ENCODE data around the gene TENM4.

The TENM4 gene

DNA sequence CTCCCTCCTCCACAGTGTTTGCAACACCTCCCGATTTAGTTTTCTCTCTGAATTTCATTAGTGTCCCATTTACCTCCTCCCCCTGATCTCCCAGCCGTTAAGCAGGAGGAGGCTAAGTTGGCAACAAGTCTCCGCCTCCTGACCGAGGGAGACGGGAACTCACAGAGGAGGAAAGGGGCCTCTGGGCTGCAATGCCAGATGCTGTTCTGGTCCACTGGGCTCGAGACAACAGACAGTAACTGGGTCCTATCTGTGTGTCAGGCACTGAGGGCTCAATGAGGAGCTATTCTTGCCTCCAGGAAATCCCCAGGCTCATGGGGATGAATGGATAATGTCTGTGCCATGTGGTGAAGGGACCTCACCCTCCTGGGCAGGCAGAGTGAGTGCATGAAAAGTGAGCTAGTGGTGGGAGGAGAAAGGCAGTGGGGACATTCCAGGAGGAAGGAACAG lies 228.1 kb downstream of the TENM4 start:
- H3K9me3 ChIP-seq (ENCODE audit: insufficient read depth, low read length, severe bottlenecking), result no peaks in the 10 kb centered on the region
- DNase-seq (no peak), ATAC-seq (ENCODE audit: insufficient read depth, low read depth) (no peak)

DNA sequence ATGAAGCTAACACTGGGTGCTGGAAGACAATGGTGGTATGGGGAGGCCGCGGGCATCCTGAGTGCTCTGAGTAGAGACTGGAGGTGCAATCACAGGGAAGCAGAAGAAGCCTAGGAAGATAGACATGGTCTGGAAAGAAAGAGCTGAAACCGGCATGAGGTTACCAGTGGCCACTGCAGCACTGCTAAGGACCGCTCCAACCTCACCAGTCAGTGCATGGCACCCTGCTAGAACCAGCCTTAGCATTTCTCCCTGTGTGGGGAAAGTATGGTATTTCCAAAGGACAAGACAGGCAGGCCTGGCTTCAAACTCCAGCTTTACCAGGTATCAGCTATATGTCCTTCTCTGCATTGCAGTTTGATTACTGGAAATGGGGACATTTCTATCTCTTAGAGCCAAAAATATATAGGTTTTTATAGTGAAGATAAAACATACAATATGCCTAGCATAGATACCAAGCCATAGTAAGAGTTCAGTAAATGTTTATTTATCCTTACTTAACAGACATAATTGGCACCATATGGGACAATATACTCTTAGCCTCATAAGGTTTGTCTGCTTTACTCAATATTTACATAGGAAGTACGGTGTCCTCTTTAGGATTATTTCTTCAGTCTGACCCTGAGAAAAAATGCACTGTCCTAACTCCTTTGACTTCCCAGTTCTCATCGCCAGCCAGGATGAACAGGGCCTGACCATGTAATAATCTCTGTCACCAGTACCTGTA lies 231.1 kb downstream of the TENM4 start:
- DNase-seq (no peak), ATAC-seq (ENCODE audit: insufficient read depth, low read depth) (no peak)
- TF ChIP-seq, protein P1, sequence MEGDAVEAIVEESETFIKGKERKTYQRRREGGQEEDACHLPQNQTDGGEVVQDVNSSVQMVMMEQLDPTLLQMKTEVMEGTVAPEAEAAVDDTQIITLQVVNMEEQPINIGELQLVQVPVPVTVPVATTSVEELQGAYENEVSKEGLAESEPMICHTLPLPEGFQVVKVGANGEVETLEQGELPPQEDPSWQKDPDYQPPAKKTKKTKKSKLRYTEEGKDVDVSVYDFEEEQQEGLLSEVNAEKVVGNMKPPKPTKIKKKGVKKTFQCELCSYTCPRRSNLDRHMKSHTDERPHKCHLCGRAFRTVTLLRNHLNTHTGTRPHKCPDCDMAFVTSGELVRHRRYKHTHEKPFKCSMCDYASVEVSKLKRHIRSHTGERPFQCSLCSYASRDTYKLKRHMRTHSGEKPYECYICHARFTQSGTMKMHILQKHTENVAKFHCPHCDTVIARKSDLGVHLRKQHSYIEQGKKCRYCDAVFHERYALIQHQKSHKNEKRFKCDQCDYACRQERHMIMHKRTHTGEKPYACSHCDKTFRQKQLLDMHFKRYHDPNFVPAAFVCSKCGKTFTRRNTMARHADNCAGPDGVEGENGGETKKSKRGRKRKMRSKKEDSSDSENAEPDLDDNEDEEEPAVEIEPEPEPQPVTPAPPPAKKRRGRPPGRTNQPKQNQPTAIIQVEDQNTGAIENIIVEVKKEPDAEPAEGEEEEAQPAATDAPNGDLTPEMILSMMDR (IDR thresholded peaks at IDR 0.05; ENCODE audit: borderline replicate concordance, extremely low read depth, low read length, poor library complexity, severe bottlenecking), result no peak

More for the DNA sequence above, 228.1 kb downstream of the TENM4 start:
- TF ChIP-seq, protein P1 (IDR thresholded peaks at IDR 0.05; ENCODE audit: borderline replicate concordance, extremely low read depth, low read length, poor library complexity, severe bottlenecking), result no peak
- no peak for TF ChIP-seq EZH2 (IDR thresholded peaks at IDR 0.05; ENCODE audit: borderline replicate concordance, low read depth, low read length, severe bottlenecking)
- H3K27me3 ChIP-seq (ENCODE audit: insufficient read depth, low read length, poor library complexity), result no peaks in the 10 kb centered on the region
- no peak overlapping the region for H2AFZ ChIP-seq (ENCODE audit: low read depth, low read length)
- H3K27ac ChIP-seq (ENCODE audit: low read length), result no peak overlapping the region
- H3K4me2 ChIP-seq (ENCODE audit: insufficient read depth, low read length), result no peak overlapping the region
- no peaks in the 10 kb centered on the region for H3K4me1 ChIP-seq (ENCODE audit: insufficient read depth, low read length)
- H3K79me2 ChIP-seq (ENCODE audit: insufficient read depth, low read length), result no peaks in the 10 kb centered on the region
- no peak overlapping the region for H3K9ac ChIP-seq (ENCODE audit: low read depth, low read length)
- no peaks in the 10 kb centered on the region for H3K36me3 ChIP-seq (ENCODE audit: insufficient read depth, low read length)
- no peaks in the 10 kb centered on the region for H4K20me1 ChIP-seq (ENCODE audit: insufficient read depth, low read length)
- H3K4me3 ChIP-seq (ENCODE audit: low read depth in 1 of 2, low read length in 2 of 2), result no peak overlapping the region

DNA sequence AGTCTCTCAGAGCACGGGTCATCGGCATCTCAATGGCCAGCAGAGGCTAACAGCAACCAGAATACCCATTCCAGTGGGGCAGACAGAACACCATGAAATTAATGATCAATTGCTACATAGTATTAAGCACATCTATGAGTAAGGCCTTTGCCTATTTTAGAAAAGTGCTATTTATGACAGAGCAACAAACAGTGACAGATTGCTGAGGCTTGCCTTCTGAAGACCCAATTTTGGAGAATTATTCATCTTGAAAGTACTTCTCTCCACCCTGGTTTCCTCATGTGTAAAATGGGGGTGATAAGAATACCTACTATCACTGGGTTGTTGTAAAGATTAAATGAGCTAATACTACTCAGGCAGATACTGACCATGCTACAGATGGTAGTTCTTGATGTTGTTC lies 232.7 kb downstream of the TENM4 start:
- Histone ChIP-seq H2AFZ (ENCODE audit: low read depth, low read length) (no peak overlapping the region), H3K4me3 (ENCODE audit: low read depth in 1 of 2, low read length in 2 of 2) (no peak overlapping the region), H3K9me3 (ENCODE audit: insufficient read depth, low read length, severe bottlenecking) (no peaks in the 10 kb centered on the region), H4K20me1 (ENCODE audit: insufficient read depth, low read length) (no peaks in the 10 kb centered on the region), H3K4me2 (ENCODE audit: insufficient read depth, low read length) (no peak overlapping the region), H3K27me3 (ENCODE audit: insufficient read depth, low read length, poor library complexity) (peaks cover 10% of the 10 kb centered on the region), H3K79me2 (ENCODE audit: insufficient read depth, low read length) (no peaks in the 10 kb centered on the region), H3K9ac (ENCODE audit: low read depth, low read length) (no peak overlapping the region), H3K36me3 (ENCODE audit: insufficient read depth, low read length) (no peaks in the 10 kb centered on the region), H3K27ac (ENCODE audit: low read length) (no peak overlapping the region), H3K4me1 (ENCODE audit: insufficient read depth, low read length) (no peaks in the 10 kb centered on the region)
- ATAC-seq (ENCODE audit: insufficient read depth, low read depth) (no peak), DNase-seq (no peak)
- no peak for TF ChIP-seq EZH2 (IDR thresholded peaks at IDR 0.05; ENCODE audit: borderline replicate concordance, low read depth, low read length, severe bottlenecking)
- TF ChIP-seq, protein P1 (IDR thresholded peaks at IDR 0.05; ENCODE audit: borderline replicate concordance, extremely low read depth, low read length, poor library complexity, severe bottlenecking), result no peak

More for the DNA sequence above, 231.1 kb downstream of the TENM4 start:
- Histone ChIP-seq H3K36me3 (ENCODE audit: insufficient read depth, low read length) (no peaks in the 10 kb centered on the region), H3K4me1 (ENCODE audit: insufficient read depth, low read length) (no peaks in the 10 kb centered on the region), H3K79me2 (ENCODE audit: insufficient read depth, low read length) (no peaks in the 10 kb centered on the region), H3K9me3 (ENCODE audit: insufficient read depth, low read length, severe bottlenecking) (no peaks in the 10 kb centered on the region), H4K20me1 (ENCODE audit: insufficient read depth, low read length) (no peaks in the 10 kb centered on the region), H3K27me3 (ENCODE audit: insufficient read depth, low read length, poor library complexity) (peaks cover 6% of the 10 kb centered on the region), H3K4me2 (ENCODE audit: insufficient read depth, low read length) (no peak overlapping the region), H3K27ac (ENCODE audit: low read length) (no peak overlapping the region), H3K4me3 (ENCODE audit: low read depth in 1 of 2, low read length in 2 of 2) (no peak overlapping the region), H3K9ac (ENCODE audit: low read depth, low read length) (no peak overlapping the region), H2AFZ (ENCODE audit: low read depth, low read length) (no peak overlapping the region)

Data from DND-41 (cell line).